Measurements from ENCODE around the gene EZR.

The EZR gene

GRCh38 chr6:158757753-158758090, 61.4 kb downstream of the EZR start:
- no peak for DNase-seq

GRCh38 chr6:158756977-158757752, 62.0 kb downstream of the EZR start:
- no peak for DNase-seq

- no peak for DNase-seq
These were observed 63.0 kb downstream of the EZR start for GRCh38 chr6:158756126-158756525.

DNA sequence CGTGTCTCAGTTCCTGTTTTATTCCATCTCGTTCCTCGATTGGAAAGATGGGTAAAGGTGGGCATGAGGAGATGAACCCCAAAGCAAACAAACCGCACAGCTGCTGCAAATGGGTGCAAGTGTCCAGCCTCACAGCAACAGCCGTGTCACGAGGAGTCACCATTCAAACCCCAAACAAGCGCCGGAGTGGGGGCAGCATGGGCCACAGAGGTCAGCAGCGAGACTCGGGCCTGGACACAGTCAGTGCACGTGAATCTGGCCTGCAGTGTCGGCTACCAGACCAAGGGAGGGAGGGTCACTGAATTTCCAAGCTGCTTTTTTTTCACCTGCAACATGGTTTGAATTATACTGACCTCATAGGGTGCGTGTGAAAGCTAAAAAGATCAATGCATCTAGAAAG, 63.5 kb downstream of the EZR start:
- no peak for DNase-seq

- no peak for DNase-seq
These were observed 64.4 kb downstream of the EZR start for GRCh38 chr6:158754738-158755137.

GRCh38 chr6:158753811-158754210, 65.4 kb downstream of the EZR start:
- DNase-seq: no peak

GRCh38 chr6:158752613-158753012, 66.6 kb downstream of the EZR start:
- no peak for DNase-seq

DNA sequence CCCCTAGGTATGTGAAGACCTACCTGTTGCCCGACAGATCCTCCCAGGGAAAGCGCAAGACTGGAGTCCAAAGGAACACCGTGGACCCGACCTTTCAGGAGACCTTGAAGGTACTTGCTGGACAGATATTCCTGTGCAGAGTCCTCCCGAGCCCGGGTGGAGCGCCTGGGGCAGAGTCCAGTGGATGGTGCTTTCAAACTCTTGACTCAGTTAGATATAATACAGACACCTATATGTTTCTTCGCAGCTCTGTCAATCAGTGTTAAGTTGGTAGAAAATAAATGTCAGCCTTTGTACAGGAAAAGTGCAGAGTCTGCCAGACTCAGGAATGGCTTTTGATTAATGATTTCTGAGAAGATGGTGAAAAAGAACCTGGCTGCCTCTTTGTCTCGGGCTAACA, 67.2 kb downstream of the EZR start:
- DNase-seq: no peak

- DNase-seq: no peak
These were observed 67.9 kb downstream of the EZR start for GRCh38 chr6:158751224-158751623.

DNA sequence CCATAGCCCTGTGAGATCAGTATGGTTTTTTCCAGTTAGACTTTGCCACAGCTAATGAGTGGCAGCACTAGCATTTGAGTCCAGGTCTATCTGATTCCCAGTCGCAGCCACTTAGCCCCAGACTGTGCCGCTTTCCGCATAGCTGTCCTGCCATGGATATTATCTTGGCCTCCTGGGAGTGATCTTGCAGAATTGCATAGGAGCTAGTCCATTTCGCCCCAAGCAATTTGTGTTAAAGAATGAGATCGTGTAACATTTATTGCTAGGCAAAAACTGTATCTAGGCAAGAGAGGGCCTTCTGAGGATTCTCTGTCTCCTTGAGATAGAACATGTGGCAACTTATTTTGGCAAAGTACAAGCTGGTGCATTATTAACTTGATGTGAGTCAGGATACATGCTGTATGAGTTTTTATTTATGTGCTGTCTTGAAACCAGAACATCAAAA, 74.2 kb downstream of the EZR start:
- no peak for DNase-seq

GRCh38 chr6:158743033-158743651, 76.0 kb downstream of the EZR start:
- no peak for DNase-seq

DNA sequence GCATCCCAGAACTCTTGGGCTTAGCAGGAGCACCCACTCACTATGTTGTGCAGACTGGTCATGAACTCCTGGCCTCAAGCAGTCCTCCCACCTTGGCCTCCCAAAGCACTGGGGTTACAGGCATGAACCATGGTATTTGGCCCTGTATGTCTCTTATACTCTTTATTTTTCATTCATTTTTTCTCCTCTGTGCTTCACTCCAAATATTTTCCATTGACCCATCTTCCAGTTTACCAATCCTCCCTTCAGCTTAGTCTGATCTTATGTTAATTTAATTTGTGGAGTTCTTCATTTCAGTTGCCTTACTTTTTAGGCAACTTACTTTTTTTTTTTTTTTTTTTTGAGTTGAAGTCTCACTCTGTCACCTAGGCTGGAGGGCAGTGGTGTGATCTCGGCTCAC, 79.5 kb downstream of the EZR start:
- no peak for DNase-seq

DNA sequence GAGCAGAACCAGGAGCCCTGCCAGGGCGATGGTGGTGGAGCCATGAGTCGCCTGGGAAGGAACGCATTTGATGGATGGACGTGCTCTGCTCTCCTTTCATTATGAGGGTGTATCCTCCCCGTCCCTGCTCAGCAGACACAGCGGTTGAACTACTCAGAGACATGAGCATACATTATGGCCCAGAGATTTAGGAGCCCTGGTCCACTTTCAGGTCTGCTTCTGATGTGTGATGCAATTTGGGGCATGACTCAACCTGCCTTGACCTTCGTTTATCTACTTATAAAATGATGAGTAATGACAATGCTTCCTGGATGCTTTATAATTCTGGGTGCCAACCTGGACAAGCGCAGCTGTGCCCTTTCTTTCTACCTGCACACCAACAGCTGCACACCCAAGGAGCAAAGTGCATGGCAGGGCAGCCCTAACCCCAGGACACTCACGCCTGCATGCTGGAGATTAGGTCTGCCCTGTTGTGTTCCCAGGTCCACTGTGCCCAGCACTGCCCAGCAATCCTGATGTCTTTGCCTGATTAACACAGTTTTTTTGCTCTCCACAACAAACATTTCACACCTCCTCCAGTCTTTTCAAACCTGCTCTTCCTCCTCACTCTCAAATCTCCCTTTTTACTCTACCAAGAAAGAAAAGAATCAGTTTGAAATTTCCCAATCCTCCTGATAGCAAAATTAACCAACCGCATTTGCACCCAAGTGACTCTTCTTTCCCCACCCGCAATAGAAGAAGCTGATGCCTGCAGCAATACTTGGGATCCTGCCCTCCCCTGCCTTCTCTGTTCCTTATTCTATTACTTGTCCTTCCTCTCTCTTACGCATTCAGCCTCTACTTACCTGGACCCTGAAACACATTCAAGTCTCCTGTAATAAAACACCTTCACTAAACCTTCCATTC, 81.2 kb downstream of the EZR start:
- DNase-seq: no peak

- no peak for DNase-seq
These were observed 82.0 kb downstream of the EZR start for GRCh38 chr6:158737082-158737709.

DNA sequence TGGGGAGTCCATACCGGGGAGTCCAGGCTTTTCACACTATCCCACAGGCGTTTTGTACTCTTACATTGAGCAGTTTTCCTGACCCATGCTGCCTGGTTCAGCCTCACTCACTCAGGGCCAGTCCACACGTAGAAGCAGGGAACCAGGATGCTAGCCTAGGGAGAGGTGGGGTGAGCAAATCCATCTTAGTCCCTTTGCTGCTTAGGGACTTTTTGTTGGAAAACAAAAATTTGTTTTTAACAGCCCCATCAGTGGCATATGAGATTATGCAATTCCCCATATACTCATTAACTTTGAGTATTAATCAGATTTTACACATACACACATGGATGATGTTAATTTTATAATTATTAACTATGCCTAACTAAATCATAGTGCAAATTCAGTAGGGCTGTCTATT, 84.2 kb downstream of the EZR start:
- no peak for DNase-seq

DNA sequence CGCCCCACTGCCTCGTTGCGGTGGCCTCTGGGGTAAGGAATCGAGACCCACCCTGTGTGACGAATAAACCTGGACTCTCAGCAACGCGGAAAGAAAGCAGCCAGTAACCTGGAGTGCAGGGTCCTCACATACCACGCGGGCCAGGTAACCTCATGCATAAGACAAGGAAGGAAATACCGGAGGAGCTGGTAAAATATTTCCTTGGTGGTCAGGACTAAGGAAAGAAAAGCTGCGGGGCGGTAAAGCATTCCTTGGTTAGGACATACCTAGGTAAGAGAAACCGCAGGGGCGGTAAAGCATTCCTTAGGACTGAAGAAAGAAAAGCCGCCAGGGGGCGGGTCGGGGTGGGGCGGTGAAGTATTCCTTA, 88.6 kb downstream of the EZR start:
- DNase-seq: no peak

DNA sequence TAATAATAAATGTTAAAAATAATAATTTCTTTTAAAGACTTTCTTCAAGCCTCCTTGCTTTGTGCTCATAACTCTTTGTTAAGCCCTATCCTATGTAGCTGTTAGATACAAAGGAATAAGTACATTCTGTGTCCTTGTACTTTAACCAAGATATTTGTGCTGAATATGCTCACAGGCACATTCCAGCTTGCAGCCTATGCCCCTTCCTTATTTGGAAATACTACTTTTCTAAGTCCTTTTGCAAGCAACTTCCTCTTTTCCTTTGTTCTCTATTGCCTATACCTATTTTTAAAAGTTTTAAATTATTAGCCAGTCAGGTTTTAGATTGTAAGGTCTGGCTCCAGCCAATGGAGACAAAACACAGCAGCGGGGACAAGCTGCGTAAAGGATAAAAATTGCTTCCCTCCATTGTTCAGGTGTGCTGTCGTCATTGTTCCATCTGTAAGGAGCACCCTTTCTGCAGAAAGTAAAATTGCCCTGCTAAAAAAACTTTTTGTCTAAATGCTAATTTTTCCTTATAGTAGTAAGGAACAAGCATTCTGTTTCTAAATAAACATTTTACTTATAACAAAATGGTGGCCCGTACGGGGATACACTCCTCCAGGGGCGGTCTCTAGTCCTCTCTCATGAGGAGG, 89.1 kb downstream of the EZR start:
- no peak for DNase-seq

GRCh38 chr6:158725704-158726103, 93.5 kb downstream of the EZR start:
- DNase-seq: no peak

DNA sequence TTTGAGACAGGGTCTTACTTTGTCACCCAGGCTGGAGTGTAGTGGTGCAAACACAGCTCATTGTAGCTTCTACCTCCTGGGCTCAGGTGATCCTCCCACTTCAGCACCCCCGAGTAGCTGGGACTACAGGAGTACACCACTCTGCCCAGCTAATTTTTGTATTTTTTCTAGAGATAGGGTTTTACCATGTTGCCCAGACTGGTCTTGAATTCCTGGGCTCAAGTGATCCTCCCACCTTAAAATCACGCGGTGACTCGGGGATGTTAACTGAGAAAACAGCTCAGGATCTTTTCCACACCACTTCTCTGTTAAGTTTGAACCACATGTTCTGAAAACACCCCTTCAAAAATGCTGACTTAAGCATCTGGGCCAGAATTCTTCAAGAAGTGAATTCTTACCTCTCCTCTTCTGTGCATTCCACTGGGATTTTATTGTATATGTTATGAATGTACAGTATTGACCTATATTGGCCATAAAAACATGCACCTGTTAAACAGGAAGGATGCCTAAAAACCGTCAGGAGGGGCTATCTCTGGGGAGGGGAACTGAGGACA, 96.9 kb downstream of the EZR start:
- no peak for DNase-seq

- no peak for DNase-seq
These were observed 100.6 kb downstream of the EZR start for GRCh38 chr6:158718461-158719046.

DNA sequence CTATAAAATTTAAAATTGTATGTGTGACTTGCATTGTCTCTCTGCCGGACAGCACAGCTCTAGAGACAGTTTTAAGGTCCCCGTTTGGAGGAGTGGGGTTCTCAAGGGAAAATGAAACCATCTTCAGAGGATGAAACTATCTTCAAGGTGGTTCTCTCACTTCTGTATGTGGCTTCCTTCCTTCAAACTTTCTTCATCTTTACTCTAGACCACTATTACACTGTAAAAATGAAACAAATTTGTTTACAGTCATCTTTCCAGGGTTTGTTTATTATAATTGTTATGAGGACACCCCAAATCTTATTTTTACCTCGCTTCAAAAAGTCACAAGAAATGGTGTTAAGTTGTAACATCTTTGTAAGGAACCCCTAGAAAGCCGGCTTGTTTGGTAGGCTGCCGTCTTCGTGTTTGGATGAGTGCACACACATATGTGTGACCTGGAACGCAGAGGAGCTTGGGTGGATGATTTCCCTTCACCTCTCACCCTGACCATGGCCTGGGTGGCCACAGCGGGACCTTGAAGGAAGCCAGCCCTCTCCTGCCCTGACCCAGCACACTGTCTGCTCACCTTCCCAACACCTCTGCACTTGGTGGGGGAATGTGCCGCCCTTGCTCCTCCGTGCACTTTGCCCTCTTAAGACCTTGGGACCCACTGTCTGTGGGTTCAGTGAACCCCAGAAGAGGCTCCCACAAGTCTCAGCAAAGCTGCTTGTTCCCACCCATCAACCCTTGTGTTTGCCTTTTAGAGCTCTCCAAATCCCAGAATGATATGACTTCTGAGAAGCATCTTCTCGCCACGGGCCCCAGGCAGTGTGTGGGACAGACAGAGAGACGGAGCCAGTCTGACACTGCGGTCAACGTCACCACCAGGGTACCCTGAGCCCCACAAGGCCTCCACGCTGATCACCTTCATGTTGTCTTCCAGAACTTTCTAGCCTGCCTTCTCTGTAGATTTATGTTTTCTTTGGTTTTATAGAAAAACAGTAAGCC, 101.5 kb downstream of the EZR start:
- DNase-seq: no peak
